Thyroid gland (tissue), 4 donors: Measurements from ENCODE around the gene JAKMIP3. TPM values are rescaled to one million over a fixed set of nuclear protein-coding genes. Genes with fewer than 3 reads are reported as not detected.

Experiments
- DNase-seq, 2 donors: peaks; one replicate each; pipeline ENCODE4 v3.0.0-alpha.2; 2019
- H3K27ac ChIP-seq, 3 donors: fragments of 200-600 bp; sonication (generic); 1 replicate in 2 of 3; 2 replicates in 1 of 3; pipeline ENCODE4 v1.5.1; 2016 to 2019; ENCODE audit warnings: mild to moderate bottlenecking in 1 of 3, moderate library complexity in 1 of 3
- H3K27me3 ChIP-seq: fragments of 200-600 bp; sonication (generic); one replicate; pipeline ENCODE4 v1.5.1; 2019
- H3K36me3 ChIP-seq, 2 donors: fragments of 200-600 bp; sonication (generic); one replicate each; pipeline ENCODE4 v1.5.1; 2016 to 2019
- H3K4me1 ChIP-seq, 2 donors: fragments of 200-600 bp; sonication (generic); one replicate each; pipeline ENCODE4 v1.5.1; 2017 to 2019
- H3K4me3 ChIP-seq, 3 donors: fragments of 200-600 bp; sonication (generic); replicated peaks in 1 of 3; 1 replicate in 2 of 3; 2 replicates in 1 of 3; pipeline ENCODE4 v1.5.1; 2016; ENCODE audit warnings: mild to moderate bottlenecking in 1 of 3
- H3K9me3 ChIP-seq: fragments of 200-600 bp; sonication (generic); one replicate; pipeline ENCODE4 v1.5.1; 2017
- CTCF ChIP-seq, 6 experiments: fragments of 200-600 bp in 3 of 6; fragments of 450-650 bp in 3 of 6; sonication (generic) in 3 of 6; IDR thresholded peaks; one replicate each; pipeline ENCODE4 v1.5.1; 2016 to 2019; ENCODE audit warnings: antibody characterized with exemption in 6 of 6, mild to moderate bottlenecking in 2 of 6, inconsistent platforms in 1 of 6, moderate library complexity in 1 of 6
- POLR2A ChIP-seq, 2 donors: fragments of 450-650 bp; IDR thresholded peaks; one replicate each; pipeline ENCODE4 v1.6.1; 2017; ENCODE audit warnings: antibody characterized with exemption in 2 of 2, mild to moderate bottlenecking in 2 of 2, moderate library complexity in 1 of 2
- WGBS, 2 donors: methylation state at CpG; one replicate each; pipeline ENCODE4 v1.1.5; 2017; 5-methylcytosine and 5-hydroxymethylcytosine counted together
- intact Hi-C: fragments of 100-400 bp; cut with DNase I; formaldehyde crosslinking; loops from one replicate; pipeline ENCODE4 v1.15.1; 2023
- total RNA-seq, 4 donors: library from RNA; depleted of rRNA; stranded (reverse); fragments of >200 nt; gene quantifications; one replicate each; pipeline ENCODE4 v1.2.3, GENCODE V29; 2016

Gene JAKMIP3
- total RNA-seq, 4 donors from 2014 or later, result 1.1 to 3.0 (median 1.6) TPM

GRCh38 chr10:132036153-132036886, 29.4 kb upstream of the JAKMIP3 start:
- peaks cover 5 to 10% of the 10 kb centered on the region in 2 donors for H3K4me1 ChIP-seq
- H3K4me3 ChIP-seq, result peak overlapping the region in 1 of 3 donors; percentile 27
- TF ChIP-seq CTCF (IDR thresholded peaks at IDR 0.05) (no peak), POLR2A (IDR thresholded peaks at IDR 0.05) (peak in 1 of 2 donors; percentile 8)
- WGBS, 2 donors, result 0 to 1% methylated on average over 19 to 21 of the region's 100 CpGs
- H3K36me3 ChIP-seq, result no peaks in the 10 kb centered on the region
- DNase-seq, result peak; percentile 32 to 35
- intact Hi-C loops, result loop anchor here (10.0 kb wide), 1 partner anchor 108 kb away; no protein-coding TSS in a partner anchor
- H3K27ac ChIP-seq, result no peak overlapping the region
- no peaks in the 10 kb centered on the region for H3K9me3 ChIP-seq
- H3K27me3 ChIP-seq, result no peaks in the 10 kb centered on the region

DNA sequence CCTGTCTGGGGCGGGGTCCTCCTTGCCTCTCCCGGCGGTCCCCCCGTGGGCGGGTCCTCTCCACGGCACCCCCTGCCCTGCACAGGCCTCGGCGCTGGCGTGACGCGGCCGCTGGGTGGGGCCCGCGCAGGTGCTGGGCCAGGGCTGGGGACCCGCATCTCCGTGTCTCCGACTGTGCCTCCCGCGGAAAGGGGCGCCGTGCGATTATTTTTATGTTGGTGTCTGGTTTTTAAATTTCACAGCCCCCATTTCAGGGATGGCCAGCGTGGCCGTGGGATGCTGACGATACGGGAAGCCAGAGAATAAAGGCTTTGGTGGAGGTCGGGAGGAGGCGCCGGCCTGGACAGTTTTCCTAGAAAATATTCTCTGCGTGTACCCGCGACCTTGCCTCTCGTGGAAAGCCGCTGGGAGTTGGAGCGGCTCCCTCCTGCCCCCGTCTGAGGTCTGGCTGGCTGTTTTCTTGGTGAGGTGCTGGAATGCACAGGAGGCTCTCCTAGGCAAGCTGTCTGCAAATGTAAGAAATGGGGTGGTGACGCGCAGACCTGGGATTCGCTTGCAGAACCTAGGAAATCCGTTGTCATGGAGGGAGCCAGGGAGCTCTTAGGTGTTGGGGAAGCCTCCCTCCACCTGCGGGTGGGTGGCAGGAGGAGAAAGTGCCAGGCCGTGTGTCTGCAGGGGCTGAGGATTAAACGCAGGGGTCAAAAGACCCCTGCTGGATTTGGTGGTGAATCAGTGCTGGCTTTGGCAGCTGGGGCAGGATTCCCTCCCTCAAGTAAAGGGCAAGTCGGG, 28.7 kb upstream of the JAKMIP3 start:
- intact Hi-C loops, result loop anchor here (10.0 kb wide), 1 partner anchor 108 kb away; no protein-coding TSS in a partner anchor
- no peaks in the 10 kb centered on the region for H3K9me3 ChIP-seq
- no peak overlapping the region for H3K27ac ChIP-seq
- TF ChIP-seq CTCF (IDR thresholded peaks at IDR 0.05) (no peak), POLR2A (IDR thresholded peaks at IDR 0.05) (no peak)
- H3K36me3 ChIP-seq, result no peaks in the 10 kb centered on the region
- 4 to 5% methylated on average over 14 to 37 of the region's 44 CpGs for WGBS, 2 donors
- no peaks in the 10 kb centered on the region for H3K27me3 ChIP-seq
- H3K4me1 ChIP-seq, result peaks cover 5 to 10% of the 10 kb centered on the region in 2 donors
- DNase-seq, result peak in 1 of 2 donors; percentile 24
- peak overlapping the region in 1 of 3 donors; percentile 27 for H3K4me3 ChIP-seq

DNA sequence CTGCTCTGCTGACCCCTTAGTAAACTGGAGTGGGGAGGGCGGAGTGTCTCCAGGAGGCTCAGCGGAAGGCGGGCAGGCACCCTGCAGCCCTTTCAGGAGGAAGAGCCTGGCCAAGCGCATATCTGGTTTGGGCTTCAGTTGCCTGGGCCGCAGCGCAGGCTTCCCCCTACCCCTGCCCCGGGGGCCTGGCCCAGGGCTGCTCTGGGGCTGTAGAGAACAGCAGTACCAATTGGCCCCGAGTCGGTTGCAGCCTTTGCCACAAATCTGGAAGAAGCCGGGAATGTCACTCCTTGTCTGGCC, 28.1 kb upstream of the JAKMIP3 start:
- Histone ChIP-seq H3K36me3 (no peaks in the 10 kb centered on the region), H3K27me3 (no peaks in the 10 kb centered on the region), H3K4me1 (peaks cover 5 to 10% of the 10 kb centered on the region in 2 donors), H3K9me3 (no peaks in the 10 kb centered on the region), H3K27ac (no peak overlapping the region), H3K4me3 (no peak overlapping the region)
- WGBS, 2 donors, result 50 to 61% methylated on average over 5 to 8 of the region's 10 CpGs
- intact Hi-C loops, result loop anchor here (10.0 kb wide), 1 partner anchor 107 kb away; no protein-coding TSS in a partner anchor
- no peak for DNase-seq
- TF ChIP-seq POLR2A (IDR thresholded peaks at IDR 0.05), result no peak
- no peak for TF ChIP-seq CTCF (IDR thresholded peaks at IDR 0.05)

- 83 to 84% methylated on average over 8 of the region's 8 CpGs for WGBS, 2 donors
- intact Hi-C loops, result loop anchor here (10.0 kb wide), 1 partner anchor 105 kb away; no protein-coding TSS in a partner anchor
- TF ChIP-seq CTCF (IDR thresholded peaks at IDR 0.05), result no peak
- TF ChIP-seq POLR2A (IDR thresholded peaks at IDR 0.05), result no peak
Measured at GRCh38 chr10:132039371-132039770, 26.4 kb upstream of the JAKMIP3 start.

More at GRCh38 chr10:132039371-132039770, 26.4 kb upstream of the JAKMIP3 start:
- H3K4me1 ChIP-seq, result peaks cover 5 to 10% of the 10 kb centered on the region in 2 donors
- H3K4me3 ChIP-seq, result no peak overlapping the region
- H3K27ac ChIP-seq, result no peak overlapping the region
- no peaks in the 10 kb centered on the region for H3K36me3 ChIP-seq
- DNase-seq, result no peak
- no peaks in the 10 kb centered on the region for H3K27me3 ChIP-seq
- H3K9me3 ChIP-seq, result no peaks in the 10 kb centered on the region
